Endothelial cell of umbilical vein (primary cell): ENCODE results near the gene PTPRK. TPM values are rescaled to one million over a fixed set of nuclear protein-coding genes. Genes with fewer than 3 reads are reported as not detected.

ENCODE experiments used
- BruUV-seq: library from RNA; stranded (reverse); fragments of 400-500 nt; replicated peaks from 2 replicates; lab custom pipeline; 2021; lab: Mats Ljungman, UMichigan
- CTCF ChIA-PET: fragments of 300-600, 350-600 bp; sonication (Branson Sonifier 250); formaldehyde crosslinking; loops from one replicate; lab custom pipeline; 2021; ENCODE audit warnings: antibody characterized with exemption, inconsistent platforms; lab: Charles Lee
- POLR2A ChIA-PET: fragments of 300-600, 350-600 bp; sonication (Branson Sonifier 250); formaldehyde crosslinking; loops from one replicate; lab custom pipeline; 2021; ENCODE audit warnings: antibody characterized with exemption, inconsistent platforms; lab: Charles Lee
- DNase-seq: peaks from one replicate; pipeline ENCODE4 v3.0.0-alpha.2; 2011; ENCODE audit warnings: low read depth, low spot score
- FAIRE-seq: peaks from 2 replicates; lab custom pipeline; 2011; peaks lifted over from hg19 to GRCh38; lab: Jason Lieb, UNC
- H2AFZ ChIP-seq: 2 replicates; pipeline ENCODE4 v1.6.0; 2012; ENCODE audit warnings: low read depth, low read length, control low read depth, inconsistent platforms
- H3K27ac ChIP-seq: 2 replicates; pipeline ENCODE4 v1.5.1; 2011; ENCODE audit warnings: low read depth, mild to moderate bottlenecking, control low read depth, low read length, moderate library complexity; ENCODE audit not compliant: insufficient read depth
- H3K27me3 ChIP-seq, 2 experiments: 2 replicates each; pipeline versions ENCODE4 v1.6.0 to v1.6.1; 2011; ENCODE audit warnings: low read length in 2 of 2, mixed read lengths in 1 of 2; ENCODE audit not compliant: control insufficient read depth in 2 of 2, insufficient read depth in 2 of 2
- H3K36me3 ChIP-seq, 2 experiments: 2 replicates in 1 of 2; 3 replicates in 1 of 2; pipeline ENCODE4 v1.5.1; 2011; ENCODE audit warnings: low read length in 2 of 2, mild to moderate bottlenecking in 1 of 2, moderate library complexity in 1 of 2; ENCODE audit not compliant: control insufficient read depth in 2 of 2, insufficient read depth in 2 of 2; ENCODE audit errors: extremely low read depth in 1 of 2
- H3K4me1 ChIP-seq: 3 replicates; pipeline ENCODE4 v1.5.1; 2011; ENCODE audit warnings: mild to moderate bottlenecking, low read length; ENCODE audit not compliant: control insufficient read depth, insufficient read depth; ENCODE audit errors: extremely low read depth
- H3K4me2 ChIP-seq: 2 replicates; pipeline ENCODE4 v1.6.1; 2011; ENCODE audit warnings: low read length, control low read depth, mixed read lengths; ENCODE audit not compliant: insufficient read depth
- H3K4me3 ChIP-seq, 3 experiments: fragments of 200-600 bp in 1 of 3; sonication (generic), shearing (Covaris generic) in 1 of 3; replicated peaks in 1 of 3; 2 replicates each; pipeline ENCODE4 v1.5.1; 2011 to 2016; ENCODE audit warnings: control low read depth in 3 of 3, low read length in 3 of 3, mild to moderate bottlenecking in 2 of 3, inconsistent platforms in 1 of 3, low read depth in 1 of 3, moderate library complexity in 1 of 3; ENCODE audit not compliant: insufficient read depth in 1 of 3
- H3K79me2 ChIP-seq: 2 replicates; pipeline ENCODE4 v1.6.0; 2012; ENCODE audit warnings: low read length, inconsistent platforms; ENCODE audit not compliant: control insufficient read depth, insufficient read depth
- H3K9ac ChIP-seq: replicated peaks from 2 replicates; pipeline ENCODE3; 2011; ENCODE audit warnings: low read length, control low read depth; ENCODE audit not compliant: insufficient read depth; ENCODE audit errors: extremely low read depth
- H3K9me1 ChIP-seq: replicated peaks from 3 replicates; pipeline ENCODE4 v1.6.0; 2011; ENCODE audit warnings: mild to moderate bottlenecking, low read length; ENCODE audit not compliant: control insufficient read depth, insufficient read depth; ENCODE audit errors: extremely low read depth
- H3K9me3 ChIP-seq: replicated peaks from 2 replicates; pipeline ENCODE4 v1.5.1; 2012; ENCODE audit warnings: low read length, inconsistent platforms; ENCODE audit not compliant: control insufficient read depth, insufficient read depth
- H4K20me1 ChIP-seq: replicated peaks from 2 replicates; pipeline ENCODE3; 2011; ENCODE audit warnings: mild to moderate bottlenecking, low read length; ENCODE audit not compliant: control insufficient read depth, insufficient read depth; ENCODE audit errors: extremely low read depth
- EZH2 ChIP-seq: IDR thresholded peaks from 2 replicates; pipeline ENCODE4 v1.6.1; 2012; ENCODE audit warnings: borderline replicate concordance, low read depth, mild to moderate bottlenecking, moderate library complexity, low read length, inconsistent platforms; ENCODE audit not compliant: severe bottlenecking
- FOS ChIP-seq: IDR thresholded peaks from 2 replicates; pipeline ENCODE4 v1.6.1; 2011; ENCODE audit warnings: mild to moderate bottlenecking, low read length, moderate library complexity, borderline replicate concordance; ENCODE audit not compliant: insufficient read depth
- GATA2 ChIP-seq: IDR thresholded peaks from 2 replicates; pipeline ENCODE4 v1.7.0; 2011; ENCODE audit warnings: low read depth, mild to moderate bottlenecking, moderate library complexity, mixed read lengths, low read length; ENCODE audit not compliant: insufficient read length, insufficient read depth
- JUN ChIP-seq: IDR thresholded peaks from 2 replicates; pipeline ENCODE4 v1.6.1; 2011; ENCODE audit warnings: borderline replicate concordance, low read depth; ENCODE audit not compliant: insufficient read length, insufficient read depth
- MAX ChIP-seq: IDR thresholded peaks from 2 replicates; pipeline ENCODE4 v1.6.1; 2011; ENCODE audit not compliant: insufficient read depth, insufficient read length
- MYC ChIP-seq: IDR thresholded peaks from one replicate; pipeline ENCODE4 v1.6.1; 2011; ENCODE audit warnings: mild to moderate bottlenecking, low read depth, low read length
- POLR2A ChIP-seq: IDR thresholded peaks from 2 replicates; pipeline ENCODE4 v1.6.1; 2012; ENCODE audit warnings: low read depth, mild to moderate bottlenecking, control low read depth, low read length
- POLR2AphosphoS5 ChIP-seq: IDR thresholded peaks from 2 replicates; pipeline ENCODE4 v1.6.1; 2012; ENCODE audit warnings: low read depth, mild to moderate bottlenecking, control low read depth, low read length, moderate library complexity; ENCODE audit not compliant: insufficient read depth
- dilution Hi-C: fragments of 300-500 bp; cut with MboI; formaldehyde crosslinking; loops from one replicate; pipeline ENCODE4 v1.15.0; 2019; ENCODE audit warnings: low sequenced_read_pairs; ENCODE audit not compliant: extremely low pct_ligation_motif_present
- intact Hi-C: fragments of 100-400 bp; cut with micrococcal nuclease; formaldehyde crosslinking; loops from one replicate; pipeline ENCODE4 v1.10.0; 2022
- polyA plus RNA-seq, 4 experiments: library from polyadenylated mRNA; depleted of rRNA in 3 of 4; stranded (reverse) in 3 of 4; unstranded in 1 of 4; fragments of >200 nt; gene quantifications; 2 replicates each; pipeline versions ENCODE4 v1.2.1 to v1.2.3, GENCODE V29; 2011 to 2012; ENCODE audit warnings: missing spikeins in 1 of 4
- total RNA-seq: library from RNA; stranded (reverse); gene quantifications from 2 replicates; pipeline ENCODE4 v1.2.3, GENCODE V29; 2021
- TF ChIP-seq, protein P1 (sequence below), 2 donors: IDR thresholded peaks; 1 replicate in 1 of 2; 2 replicates in 1 of 2; pipeline ENCODE4 v1.5.1; 2011; ENCODE audit warnings: low read length in 2 of 2, mild to moderate bottlenecking in 2 of 2, moderate library complexity in 2 of 2, control low read depth in 1 of 2, inconsistent platforms in 1 of 2, low read depth in 1 of 2; ENCODE audit not compliant: insufficient read depth in 1 of 2; ENCODE audit errors: extremely low read depth in 1 of 2

PTPRK gene
- total and polyA plus RNA-seq, 2 donors (not counting 3 experiments of a cell fraction or from before 2014, with no cell fraction given) = 15.2 to 74.0 TPM

GRCh38 chr6:128135325-128135724 is 385.1 kb downstream of the PTPRK start:
- no peaks in the 10 kb centered on the region for H3K27me3 ChIP-seq
- CTCF ChIA-PET = no interaction called here
- no peak overlapping the region for H3K9ac ChIP-seq
- H2AFZ ChIP-seq = no peak overlapping the region
- H3K4me1 ChIP-seq = peaks cover 8% of the 10 kb centered on the region
- no peak overlapping the region for H3K4me3 ChIP-seq
- no peaks in the 10 kb centered on the region for H3K9me1 ChIP-seq
- intact Hi-C loops (no loop called here), dilution Hi-C loops (no loop called here)
- no peaks in the 10 kb centered on the region for H3K9me3 ChIP-seq
- no peaks in the 10 kb centered on the region for H3K79me2 ChIP-seq
- H3K27ac ChIP-seq = no peak overlapping the region
- POLR2A ChIA-PET = no interaction called here
- H3K4me2 ChIP-seq = no peak overlapping the region
- no peak for DNase-seq
- TF ChIP-seq FOS (no peak), MAX (no peak), EZH2 (no peak), POLR2A (no peak), POLR2AphosphoS5 (no peak), GATA2 (no peak)
- no peaks in the 10 kb centered on the region for H3K36me3 ChIP-seq
- peaks cover 5% of the 10 kb centered on the region for H4K20me1 ChIP-seq
- FAIRE-seq = no peak
- BruUV-seq = no TSS peak

- CTCF ChIA-PET = interaction anchor here (1.4 kb wide), 1 partner anchor 17 kb away, joined by 3 read pairs; no protein-coding TSS in a partner anchor
- dilution Hi-C loops = no loop called here
- peak; percentile 72 for DNase-seq
These were observed 388.8 kb downstream of the PTPRK start for GRCh38 chr6:128131566-128131965.

More at GRCh38 chr6:128131566-128131965, 388.8 kb downstream of the PTPRK start:
- POLR2A ChIA-PET = interaction anchor here (0.6 kb wide), 1 partner anchor 291 kb away, joined by 5 read pairs; no protein-coding TSS in a partner anchor
- no peaks in the 10 kb centered on the region for H3K9me3 ChIP-seq
- peak overlapping the region; percentile 54 for H3K4me2 ChIP-seq
- H3K27me3 ChIP-seq = no peaks in the 10 kb centered on the region
- H3K27ac ChIP-seq = no peak overlapping the region
- no peak overlapping the region for H3K4me3 ChIP-seq
- no peaks in the 10 kb centered on the region for H3K36me3 ChIP-seq
- peaks cover 5% of the 10 kb centered on the region for H4K20me1 ChIP-seq
- no peak overlapping the region for H2AFZ ChIP-seq
- peak; percentile 70 for TF ChIP-seq FOS
- no peak for TF ChIP-seq POLR2A
- TF ChIP-seq JUN = peak; percentile 77
- no peak for TF ChIP-seq POLR2AphosphoS5
- TF ChIP-seq, protein P1, sequence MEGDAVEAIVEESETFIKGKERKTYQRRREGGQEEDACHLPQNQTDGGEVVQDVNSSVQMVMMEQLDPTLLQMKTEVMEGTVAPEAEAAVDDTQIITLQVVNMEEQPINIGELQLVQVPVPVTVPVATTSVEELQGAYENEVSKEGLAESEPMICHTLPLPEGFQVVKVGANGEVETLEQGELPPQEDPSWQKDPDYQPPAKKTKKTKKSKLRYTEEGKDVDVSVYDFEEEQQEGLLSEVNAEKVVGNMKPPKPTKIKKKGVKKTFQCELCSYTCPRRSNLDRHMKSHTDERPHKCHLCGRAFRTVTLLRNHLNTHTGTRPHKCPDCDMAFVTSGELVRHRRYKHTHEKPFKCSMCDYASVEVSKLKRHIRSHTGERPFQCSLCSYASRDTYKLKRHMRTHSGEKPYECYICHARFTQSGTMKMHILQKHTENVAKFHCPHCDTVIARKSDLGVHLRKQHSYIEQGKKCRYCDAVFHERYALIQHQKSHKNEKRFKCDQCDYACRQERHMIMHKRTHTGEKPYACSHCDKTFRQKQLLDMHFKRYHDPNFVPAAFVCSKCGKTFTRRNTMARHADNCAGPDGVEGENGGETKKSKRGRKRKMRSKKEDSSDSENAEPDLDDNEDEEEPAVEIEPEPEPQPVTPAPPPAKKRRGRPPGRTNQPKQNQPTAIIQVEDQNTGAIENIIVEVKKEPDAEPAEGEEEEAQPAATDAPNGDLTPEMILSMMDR (IDR thresholded peaks at IDR 0.05; ENCODE audit: extremely low read depth in 1 of 2, insufficient read depth in 1 of 2, low read depth in 1 of 2, low read length in 2 of 2) = no peak
- no peak for TF ChIP-seq MYC
- intact Hi-C loops = no loop called here
- H3K9me1 ChIP-seq = no peaks in the 10 kb centered on the region
- no TSS peak for BruUV-seq
- FAIRE-seq = peak; percentile 72
- H3K79me2 ChIP-seq = no peaks in the 10 kb centered on the region
- peaks cover 8% of the 10 kb centered on the region for H3K4me1 ChIP-seq
- no peak overlapping the region for H3K9ac ChIP-seq
